GM12874 (cell line): ENCODE measurements around the gene GABRQ.

ENCODE experiments used
- CTCF ChIP-seq: IDR thresholded peaks from 2 replicates; pipeline ENCODE4 v1.5.1; 2011; ENCODE audit warnings: low read depth, mild to moderate bottlenecking, control low read depth, low read length, moderate library complexity; ENCODE audit not compliant: insufficient read depth

The GABRQ gene

GRCh38 chrX:152637649-152638442 is at the start of gene GABRQ:
Gene GABRQ (plus strand): TSS chrX:152637895. CDS start chrX:152638203, 308 bp downstream.
- no peak for TF ChIP-seq CTCF

- no peak for TF ChIP-seq CTCF
Measured at GRCh38 chrX:152588206-152588605, 49.5 kb upstream of the GABRQ start.

- TF ChIP-seq CTCF, result no peak
Measured at GRCh38 chrX:152600853-152601633, 36.7 kb upstream of the GABRQ start.

- TF ChIP-seq CTCF, result 0 out of 2 replicates have a peak, but pooled peaks have one; percentile 8
Measured at GRCh38 chrX:152601848-152602616, 35.7 kb upstream of the GABRQ start.

- TF ChIP-seq CTCF, result no peak
Measured at GRCh38 chrX:152614791-152615190, 22.9 kb upstream of the GABRQ start.

- no peak for TF ChIP-seq CTCF
Measured at GRCh38 chrX:152619897-152620296, 17.8 kb upstream of the GABRQ start.

GRCh38 chrX:152632445-152633097 is 5.1 kb upstream of the GABRQ start:
- peak; percentile 64 for TF ChIP-seq CTCF
